SKM-1 (cell line): ENCODE data around the gene RGL1.

Experiments
- DNase-seq: peaks from one replicate; lab custom pipeline; 2025; ENCODE audit not compliant: unreplicated experiment; lab: John Stamatoyannopoulos, UW

The RGL1 gene

DNA sequence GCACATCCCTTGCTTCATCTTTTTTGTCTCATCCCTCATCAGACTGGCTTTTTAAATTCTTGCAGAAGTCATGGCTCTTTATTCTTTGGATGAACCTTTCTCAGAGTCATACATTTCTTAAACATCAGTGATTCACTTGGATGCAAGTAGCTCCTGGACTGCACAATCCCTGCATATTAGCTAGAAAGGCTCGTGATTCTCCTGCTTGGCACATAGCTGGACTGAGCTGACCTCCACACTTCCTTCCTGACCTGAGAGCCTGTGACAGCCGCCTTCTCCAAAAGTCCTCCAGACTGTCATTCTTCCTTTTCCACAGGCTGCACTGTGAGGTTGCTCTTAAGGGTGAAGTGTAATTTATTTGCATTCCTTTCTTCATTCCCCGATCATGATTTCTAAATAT, 109.4 kb downstream of the RGL1 start:
- no peak for DNase-seq

DNA sequence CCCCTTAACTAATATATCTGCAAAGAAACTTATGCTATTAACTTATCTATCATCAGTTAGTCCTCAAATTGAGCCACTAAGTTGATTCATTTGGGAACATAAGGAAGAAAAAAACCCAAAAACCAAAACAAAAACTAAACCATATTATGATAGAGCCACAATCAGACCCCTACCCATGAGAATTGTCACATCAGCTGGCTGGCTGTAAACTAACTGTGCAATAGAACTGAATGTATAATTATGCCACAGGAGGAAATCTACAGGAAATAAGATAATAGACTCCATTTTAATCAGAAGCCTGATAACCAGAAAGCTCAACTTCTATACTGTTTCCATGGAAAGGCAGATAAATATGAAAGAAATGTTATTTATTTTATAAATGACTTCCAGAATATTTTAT, 110.0 kb downstream of the RGL1 start:
- no peak for DNase-seq

- peak; percentile 97 for DNase-seq
These were observed 110.9 kb downstream of the RGL1 start for GRCh38 chr1:183915625-183916510.

DNA sequence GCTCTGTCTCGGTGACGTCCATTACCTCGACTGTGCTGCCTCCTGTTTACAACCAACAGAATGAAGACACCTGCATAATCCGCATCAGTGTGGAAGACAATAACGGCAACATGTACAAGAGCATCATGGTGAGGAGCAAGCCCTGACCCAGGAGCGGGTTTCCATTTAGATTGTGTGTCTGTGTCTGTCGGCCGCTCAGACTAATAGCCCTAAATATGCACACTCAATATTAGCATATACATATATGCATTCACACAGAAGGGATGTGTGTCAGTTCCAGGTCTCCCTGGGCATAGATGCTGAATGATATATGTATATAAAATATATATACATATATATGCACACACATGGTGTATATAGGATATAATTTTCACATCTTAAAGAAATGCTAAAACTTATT, 111.7 kb downstream of the RGL1 start:
- no peak for DNase-seq

DNA sequence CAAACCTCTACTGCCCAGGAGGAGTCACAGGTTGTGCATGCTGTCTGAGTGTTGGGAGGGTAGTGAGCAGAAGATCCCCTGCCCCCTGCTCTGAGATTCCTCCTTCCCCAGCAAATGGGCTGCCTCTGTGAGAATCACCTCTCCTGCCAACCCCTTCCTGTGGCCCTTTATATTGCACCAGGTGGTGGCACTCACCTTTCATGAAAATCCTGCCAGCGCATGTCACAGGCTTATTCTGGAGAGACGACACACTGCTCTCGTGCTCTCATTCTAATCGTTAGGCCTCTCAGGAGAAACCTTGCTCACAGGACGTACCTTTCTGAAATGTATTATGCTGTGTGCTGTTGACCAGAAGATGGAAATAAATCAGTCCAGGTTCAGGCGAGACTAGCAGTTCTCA, 113.7 kb downstream of the RGL1 start:
- no peak for DNase-seq

GRCh38 chr1:183920651-183921050, 115.7 kb downstream of the RGL1 start:
- DNase-seq, result no peak

DNA sequence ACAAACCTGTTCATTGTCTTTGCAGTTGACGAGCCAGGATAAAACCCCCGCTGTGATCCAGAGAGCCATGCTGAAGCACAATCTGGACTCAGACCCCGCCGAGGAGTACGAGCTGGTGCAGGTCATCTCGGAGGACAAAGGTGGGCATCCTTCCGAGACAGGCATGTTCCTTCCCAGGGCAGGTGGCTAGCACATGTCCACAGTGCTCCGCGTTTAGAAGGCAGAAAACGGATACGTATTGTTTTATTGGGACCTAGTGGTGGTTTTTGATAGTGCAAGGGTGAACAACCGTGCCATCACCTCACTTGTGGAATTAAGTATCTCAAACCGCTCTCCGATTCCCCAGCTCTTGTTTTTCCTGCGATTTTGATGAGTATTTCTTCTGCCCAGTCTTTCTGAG, 117.3 kb downstream of the RGL1 start:
- DNase-seq, result no peak

DNA sequence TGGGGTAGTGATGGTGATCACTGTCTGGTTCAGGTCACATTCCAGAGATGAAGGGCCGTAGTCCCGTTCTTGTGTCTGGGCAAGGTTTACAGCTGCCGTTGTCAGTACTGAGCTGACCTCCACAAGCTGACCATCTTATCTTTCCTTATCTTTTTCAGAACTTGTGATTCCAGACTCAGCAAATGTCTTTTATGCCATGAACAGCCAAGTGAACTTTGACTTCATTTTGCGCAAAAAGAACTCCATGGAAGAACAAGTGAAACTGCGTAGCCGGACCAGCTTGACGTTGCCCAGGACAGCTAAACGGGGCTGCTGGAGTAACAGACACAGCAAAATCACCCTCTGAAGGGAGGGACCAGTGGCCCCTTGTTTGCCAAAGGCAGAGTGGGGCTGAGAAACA, 121.0 kb downstream of the RGL1 start:
- DNase-seq, result no peak

- no peak for DNase-seq
These were observed 122.1 kb downstream of the RGL1 start for GRCh38 chr1:183926983-183927382.

DNA sequence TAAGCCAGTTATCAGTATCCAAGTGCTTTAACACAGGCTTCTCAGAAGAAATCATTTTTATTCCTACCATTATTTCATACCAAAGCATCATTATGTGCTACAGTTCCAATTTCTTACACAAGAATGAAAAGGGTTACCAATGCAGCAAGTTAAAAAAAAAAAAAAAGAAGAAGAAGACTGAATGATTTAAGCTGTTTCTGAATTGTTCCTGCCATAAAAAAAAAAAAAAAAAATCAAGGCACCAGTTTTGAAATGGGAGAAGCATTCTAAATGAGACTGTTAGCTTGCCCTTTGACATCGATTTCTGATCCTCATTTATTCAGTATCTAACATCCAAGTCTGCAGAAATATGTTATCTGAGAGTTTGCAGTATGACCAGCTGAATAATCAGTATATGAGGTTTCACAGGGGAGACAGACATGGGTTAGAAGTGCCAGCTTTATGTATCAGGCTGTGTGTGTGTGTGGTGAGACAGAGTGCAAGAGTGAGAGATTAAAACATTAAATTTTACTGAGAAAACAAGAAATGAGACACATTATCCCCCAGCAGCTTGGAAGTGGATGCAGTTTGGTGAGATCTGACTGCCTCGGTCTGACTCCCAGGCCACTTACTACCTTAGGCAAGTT, 126.8 kb downstream of the RGL1 start:
- no peak for DNase-seq

GRCh38 chr1:183932412-183932811, 127.5 kb downstream of the RGL1 start:
- DNase-seq, result no peak

DNA sequence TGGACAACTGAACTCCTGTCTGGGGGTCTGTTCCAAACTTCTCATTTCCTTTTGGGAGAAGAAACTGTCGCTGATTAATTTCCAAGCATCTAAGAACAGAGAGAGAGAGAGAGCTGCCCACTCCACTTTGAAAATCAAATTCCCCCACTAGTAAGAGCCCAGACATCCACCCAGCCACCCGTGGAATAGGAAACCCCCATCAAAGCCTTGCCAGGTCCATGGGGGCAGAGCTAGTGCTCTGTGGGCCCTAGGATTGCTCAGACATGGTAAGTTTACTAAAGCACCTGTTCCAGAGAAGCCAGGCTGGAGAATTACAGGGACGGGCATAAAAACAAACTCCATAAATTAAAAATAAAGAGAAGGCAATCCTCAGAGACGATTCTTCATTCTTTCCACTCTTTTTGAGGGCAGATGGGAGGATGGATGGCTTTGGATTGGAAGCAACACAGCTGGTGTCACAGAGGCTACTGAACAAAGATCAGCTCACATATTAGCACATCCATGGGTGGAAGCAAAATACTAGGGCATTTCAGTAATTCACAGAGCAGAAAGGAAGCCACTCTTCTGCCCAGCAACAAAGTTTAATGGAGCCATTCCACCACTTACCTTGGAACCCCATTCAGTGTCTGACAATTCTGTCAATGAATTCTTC, 128.7 kb downstream of the RGL1 start:
- no peak for DNase-seq

- DNase-seq, result no peak
These were observed 129.4 kb downstream of the RGL1 start for GRCh38 chr1:183934314-183934713.

- DNase-seq, result no peak
These were observed 131.1 kb downstream of the RGL1 start for GRCh38 chr1:183936009-183936408.

- no peak for DNase-seq
These were observed 131.9 kb downstream of the RGL1 start for GRCh38 chr1:183936791-183937190.

- DNase-seq, result no peak
These were observed 132.7 kb downstream of the RGL1 start for GRCh38 chr1:183937611-183938010.

DNA sequence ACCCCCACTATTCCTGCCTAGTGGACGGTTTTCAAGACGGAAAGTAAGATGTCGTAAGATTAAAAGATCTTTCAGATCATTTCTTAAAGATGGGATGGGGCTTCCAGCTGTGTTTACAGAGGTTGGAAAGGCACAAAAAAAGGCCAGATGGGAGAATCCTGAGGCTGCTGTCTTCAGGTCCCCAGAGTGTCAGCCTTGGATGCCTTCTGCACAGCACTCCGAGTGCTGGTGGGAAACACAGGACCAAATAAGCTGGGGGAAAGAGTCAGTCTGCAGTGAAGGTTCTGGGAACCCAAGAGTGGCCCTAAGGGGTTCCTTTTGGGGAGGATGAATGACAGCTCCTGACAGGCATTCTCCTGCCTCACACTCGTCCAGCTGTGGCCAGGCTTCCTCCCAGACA, 136.1 kb downstream of the RGL1 start:
- no peak for DNase-seq

GRCh38 chr1:183942933-183943693, 138.2 kb downstream of the RGL1 start:
- DNase-seq, result peak; percentile 98

DNA sequence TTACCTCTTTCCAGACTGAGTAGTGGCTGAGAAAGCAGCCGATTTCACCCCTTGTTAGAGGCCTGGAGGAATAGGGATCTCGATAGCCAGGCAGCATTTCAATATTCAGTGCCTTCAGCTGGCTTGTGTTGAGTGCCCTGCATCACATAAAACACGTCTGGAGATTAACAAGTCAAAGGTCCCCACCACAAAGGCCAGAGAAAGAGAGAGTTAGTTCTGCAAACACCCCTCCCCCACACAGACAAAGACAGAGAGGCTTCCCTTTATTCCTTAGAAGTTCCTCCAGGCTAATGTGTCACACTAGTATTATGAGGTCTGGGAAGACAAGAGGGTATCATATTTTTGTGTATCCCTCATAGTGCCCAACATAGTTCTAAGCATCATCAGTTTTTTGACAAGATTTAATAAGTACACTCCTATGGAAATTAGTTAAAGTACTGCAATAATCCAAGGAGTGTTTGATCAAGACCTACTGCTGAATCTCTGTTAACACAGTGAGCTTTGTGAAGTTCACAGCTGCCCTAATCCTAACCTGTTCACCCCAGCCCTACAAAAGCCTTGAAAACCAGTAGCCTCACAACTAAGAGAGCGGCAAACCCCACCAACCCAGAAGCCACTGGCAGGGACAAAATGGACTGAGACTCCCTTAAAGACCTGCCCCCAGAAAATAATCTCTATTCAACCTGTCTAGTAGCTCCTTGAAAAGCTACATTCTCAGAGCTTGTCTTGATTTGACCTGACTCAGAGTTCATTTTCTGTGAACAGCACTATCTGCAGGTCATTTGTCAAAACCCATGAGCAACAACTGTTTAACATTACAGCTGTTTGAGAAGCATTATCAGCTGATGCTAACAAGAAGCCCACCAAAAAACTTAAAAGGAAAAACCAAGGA, 140.8 kb downstream of the RGL1 start:
- peak; percentile 67 for DNase-seq

GRCh38 chr1:183946320-183946613, 141.3 kb downstream of the RGL1 start:
- DNase-seq, result no peak

- DNase-seq, result no peak
These were observed 143.1 kb downstream of the RGL1 start for GRCh38 chr1:183947988-183948387.
